Measurements from ENCODE around the gene KRTAP10-11.

Gene KRTAP10-11

GRCh38 chr21:44612669-44613229 lies 33.5 kb upstream of the KRTAP10-11 start:
- DNase-seq (ENCODE audit: extremely low read depth, low read depth): no peak
- TF ChIP-seq, protein P1, sequence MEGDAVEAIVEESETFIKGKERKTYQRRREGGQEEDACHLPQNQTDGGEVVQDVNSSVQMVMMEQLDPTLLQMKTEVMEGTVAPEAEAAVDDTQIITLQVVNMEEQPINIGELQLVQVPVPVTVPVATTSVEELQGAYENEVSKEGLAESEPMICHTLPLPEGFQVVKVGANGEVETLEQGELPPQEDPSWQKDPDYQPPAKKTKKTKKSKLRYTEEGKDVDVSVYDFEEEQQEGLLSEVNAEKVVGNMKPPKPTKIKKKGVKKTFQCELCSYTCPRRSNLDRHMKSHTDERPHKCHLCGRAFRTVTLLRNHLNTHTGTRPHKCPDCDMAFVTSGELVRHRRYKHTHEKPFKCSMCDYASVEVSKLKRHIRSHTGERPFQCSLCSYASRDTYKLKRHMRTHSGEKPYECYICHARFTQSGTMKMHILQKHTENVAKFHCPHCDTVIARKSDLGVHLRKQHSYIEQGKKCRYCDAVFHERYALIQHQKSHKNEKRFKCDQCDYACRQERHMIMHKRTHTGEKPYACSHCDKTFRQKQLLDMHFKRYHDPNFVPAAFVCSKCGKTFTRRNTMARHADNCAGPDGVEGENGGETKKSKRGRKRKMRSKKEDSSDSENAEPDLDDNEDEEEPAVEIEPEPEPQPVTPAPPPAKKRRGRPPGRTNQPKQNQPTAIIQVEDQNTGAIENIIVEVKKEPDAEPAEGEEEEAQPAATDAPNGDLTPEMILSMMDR (IDR thresholded peaks at IDR 0.05; ENCODE audit: low read depth, low read length): no peak

DNA sequence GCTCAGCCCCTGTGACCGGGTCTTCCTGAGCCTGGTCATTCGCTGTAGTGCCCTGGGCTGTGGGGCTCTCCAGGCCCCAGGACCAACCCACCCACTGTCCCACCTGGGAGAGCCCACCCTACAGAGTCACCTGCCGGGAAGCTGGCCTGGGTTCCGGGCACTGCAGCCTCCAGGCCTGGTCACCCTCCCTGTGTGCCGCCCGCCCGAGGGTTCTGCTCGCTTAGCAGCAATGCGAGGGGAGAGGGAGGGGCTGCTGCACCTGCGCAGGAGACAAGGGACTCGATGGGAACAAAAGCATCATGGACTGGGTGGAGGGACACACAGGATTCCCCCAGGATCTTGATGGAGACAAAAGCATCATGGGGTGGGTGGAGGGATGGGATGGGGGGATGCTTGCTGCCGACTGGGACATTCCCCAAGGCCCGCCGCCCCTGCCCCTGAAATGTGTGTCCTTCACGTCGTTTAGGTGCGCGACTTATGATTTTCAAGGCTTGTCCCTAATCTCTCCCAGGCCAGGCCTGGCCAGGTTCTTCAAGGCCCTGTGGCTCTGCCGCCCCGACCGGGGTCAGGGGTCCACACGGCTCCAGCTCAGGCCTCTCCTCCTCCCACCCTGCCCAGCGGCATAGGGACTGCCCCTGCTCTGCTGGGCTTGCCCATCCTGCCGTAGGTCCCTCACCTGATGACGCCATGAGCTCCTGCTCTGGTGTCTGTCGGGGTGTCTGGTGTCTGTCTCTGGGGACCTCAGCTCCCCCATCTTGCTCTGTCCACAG lies 32.6 kb upstream of the KRTAP10-11 start:
- DNase-seq (ENCODE audit: extremely low read depth, low read depth): no peak
- TF ChIP-seq, protein P1 (IDR thresholded peaks at IDR 0.05; ENCODE audit: low read depth, low read length): no peak

GRCh38 chr21:44614161-44614631 lies 32.0 kb upstream of the KRTAP10-11 start:
- TF ChIP-seq, protein P1 (IDR thresholded peaks at IDR 0.05; ENCODE audit: low read depth, low read length): no peak
- DNase-seq (ENCODE audit: extremely low read depth, low read depth): no peak

GRCh38 chr21:44614961-44615391 lies 31.2 kb upstream of the KRTAP10-11 start:
- TF ChIP-seq, protein P1 (IDR thresholded peaks at IDR 0.05; ENCODE audit: low read depth, low read length): no peak
- no peak for DNase-seq (ENCODE audit: extremely low read depth, low read depth)

DNA sequence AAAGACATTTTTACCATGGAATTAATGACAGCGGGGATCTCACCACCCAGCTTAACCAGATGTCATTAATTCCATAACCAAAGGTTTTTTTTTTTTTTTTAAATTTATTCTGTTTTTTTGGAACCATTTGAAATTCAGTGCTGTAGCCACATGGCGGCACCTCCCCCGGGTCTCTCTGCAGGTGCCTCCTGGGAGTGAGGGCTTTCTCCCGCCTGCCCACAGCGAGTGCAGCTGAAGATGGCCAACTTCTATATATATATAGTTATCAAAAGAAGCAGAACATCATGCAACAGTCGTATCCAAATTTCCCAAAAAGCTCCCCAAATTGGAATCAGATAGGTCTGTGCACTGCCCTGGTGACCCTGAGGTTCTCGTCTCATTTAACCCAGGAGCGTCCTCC lies 30.7 kb upstream of the KRTAP10-11 start:
- no peak for DNase-seq (ENCODE audit: extremely low read depth, low read depth)
- TF ChIP-seq, protein P1 (IDR thresholded peaks at IDR 0.05; ENCODE audit: low read depth, low read length): no peak

DNA sequence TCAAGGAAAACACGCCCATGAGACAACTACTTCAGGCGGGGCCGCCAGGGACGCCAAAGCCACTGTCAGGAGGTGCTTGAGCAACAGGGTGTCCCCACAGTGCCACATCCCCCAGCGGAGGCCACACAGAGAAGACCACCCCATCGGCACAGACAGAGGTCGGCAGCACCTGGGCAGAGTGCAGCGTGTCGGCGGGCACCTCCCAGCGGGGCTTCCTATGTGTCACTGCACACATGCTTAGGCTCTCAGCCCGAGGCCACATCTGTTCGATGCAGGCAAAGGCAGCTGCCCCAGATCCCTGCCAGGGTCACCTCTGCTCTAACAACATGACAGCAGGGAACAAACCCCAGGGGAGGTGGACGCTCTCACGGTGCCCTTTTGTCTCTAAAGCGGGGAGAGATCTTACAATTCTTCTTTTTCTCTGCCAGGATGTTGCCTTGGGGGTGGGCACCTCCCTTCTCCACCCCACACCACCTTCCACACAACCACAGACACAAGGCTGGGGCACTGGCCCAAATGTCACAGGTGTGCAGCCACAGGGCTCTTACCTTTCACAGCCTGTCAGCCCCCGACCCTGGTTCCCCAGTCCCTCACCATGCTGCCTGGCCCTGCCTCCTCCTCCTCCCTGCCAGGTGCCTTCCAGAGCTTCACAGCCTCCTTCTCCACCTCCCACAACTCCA lies 30.2 kb upstream of the KRTAP10-11 start:
- TF ChIP-seq, protein P1 (IDR thresholded peaks at IDR 0.05; ENCODE audit: low read depth, low read length): no peak
- DNase-seq (ENCODE audit: extremely low read depth, low read depth): no peak

- TF ChIP-seq, protein P1 (IDR thresholded peaks at IDR 0.05; ENCODE audit: low read depth, low read length): no peak
- DNase-seq (ENCODE audit: extremely low read depth, low read depth): no peak
These were observed 29.7 kb upstream of the KRTAP10-11 start for GRCh38 chr21:44616591-44616926.

Data from AG09319 (cell line).